BE2C (cell line): Measurements from ENCODE around the gene UBE2F.
A peak's percentile ranks its signal among the peaks of the same experiment; 100 is the strongest.

Experiments used
- DNase-seq: peaks from one replicate; pipeline ENCODE4 v3.0.0-alpha.2; 2020
- H3K27me3 ChIP-seq: fragments of 250-450 bp; sonication (Bioruptor Pico); 2 replicates; pipeline ENCODE4 v1.5.1; 2020; ENCODE audit warnings: mild to moderate bottlenecking
- H3K36me3 ChIP-seq: fragments of 250-450 bp; sonication (Bioruptor Pico); 2 replicates; pipeline ENCODE4 v1.5.1; 2020; ENCODE audit warnings: mild to moderate bottlenecking
- H3K4me1 ChIP-seq: fragments of 250-450 bp; sonication (Bioruptor Pico); 2 replicates; pipeline ENCODE4 v1.5.1; 2020
- H3K4me3 ChIP-seq: 2 replicates; pipeline ENCODE4 v1.5.1; 2011; ENCODE audit warnings: low read depth, low read length
- H3K9me3 ChIP-seq: fragments of 250-450 bp; sonication (Bioruptor Pico); 2 replicates; pipeline ENCODE4 v1.5.1; 2020
- CTCF ChIP-seq: IDR thresholded peaks from 2 replicates; pipeline ENCODE4 v1.5.1; 2012; ENCODE audit warnings: mild to moderate bottlenecking, low read depth, low read length

Gene UBE2F

GRCh38 chr2:237971661-237972060 lies 4.8 kb downstream of the UBE2F start:
- Histone ChIP-seq H3K4me3 (no peak overlapping the region), H3K36me3 (peaks cover 4% of the 10 kb centered on the region), H3K4me1 (peaks cover 5% of the 10 kb centered on the region; the same call in 1 of the 2 replicates), H3K27me3 (no peaks in the 10 kb centered on the region), H3K9me3 (no peaks in the 10 kb centered on the region)
- no peak for DNase-seq
- TF ChIP-seq CTCF: no peak

- no peaks in the 10 kb centered on the region for H3K27me3 ChIP-seq
- no peaks in the 10 kb centered on the region for H3K9me3 ChIP-seq
- peaks cover 6% of the 10 kb centered on the region for H3K4me1 ChIP-seq
- no peak for DNase-seq
- no peak overlapping the region for H3K4me3 ChIP-seq
- peaks cover 4% of the 10 kb centered on the region for H3K36me3 ChIP-seq
- TF ChIP-seq CTCF: no peak
Observed at GRCh38 chr2:237972211-237972610, 5.4 kb downstream of the UBE2F start.

- TF ChIP-seq CTCF: no peak
- Histone ChIP-seq H3K4me1 (peaks cover 12% of the 10 kb centered on the region), H3K9me3 (no peaks in the 10 kb centered on the region), H3K36me3 (peaks cover 4% of the 10 kb centered on the region), H3K4me3 (no peak overlapping the region), H3K27me3 (no peaks in the 10 kb centered on the region)
- DNase-seq: no peak
Observed at GRCh38 chr2:237972936-237973335, 6.1 kb downstream of the UBE2F start.

GRCh38 chr2:237977380-237977779 lies 10.6 kb downstream of the UBE2F start:
- Histone ChIP-seq H3K36me3 (peaks cover 4% of the 10 kb centered on the region), H3K4me1 (peaks cover 22% of the 10 kb centered on the region), H3K27me3 (no peaks in the 10 kb centered on the region), H3K9me3 (no peaks in the 10 kb centered on the region), H3K4me3 (no peak overlapping the region)
- DNase-seq: no peak
- no peak for TF ChIP-seq CTCF

- H3K9me3 ChIP-seq: no peaks in the 10 kb centered on the region
- H3K27me3 ChIP-seq: no peaks in the 10 kb centered on the region
- peaks cover 22% of the 10 kb centered on the region for H3K4me1 ChIP-seq
- H3K36me3 ChIP-seq: peaks cover 4% of the 10 kb centered on the region
- H3K4me3 ChIP-seq: peak overlapping the region; percentile 6; the same call in 1 of the 2 replicates
- no peak for TF ChIP-seq CTCF
- DNase-seq: peak; percentile 83
Observed at GRCh38 chr2:237978058-237978712, 11.4 kb downstream of the UBE2F start.

GRCh38 chr2:237979331-237979730 lies 12.5 kb downstream of the UBE2F start:
- peaks cover 4% of the 10 kb centered on the region for H3K36me3 ChIP-seq
- H3K27me3 ChIP-seq: no peaks in the 10 kb centered on the region
- H3K4me3 ChIP-seq: no peak overlapping the region
- H3K9me3 ChIP-seq: no peaks in the 10 kb centered on the region
- peaks cover 22% of the 10 kb centered on the region for H3K4me1 ChIP-seq
- no peak for DNase-seq
- no peak for TF ChIP-seq CTCF
